Stimulated activated CD4-positive, alpha-beta T cell treated with anti-CD3 and anti-CD28 coated beads, TNF-alpha, amount 100 ng/mL, for 48 hours (primary cell): ENCODE results near the gene ZNF732.
"Not testable (repeated sequence)": the region's sequence is repeated elsewhere in the genome, so short reads cannot be mapped to it uniquely, and the experiment has no call there.

Source experiments
- DNase-seq, 3 donors: peaks; one replicate each; pipeline ENCODE4 v3.0.0-alpha.2; 2020; ENCODE audit warnings: low read depth in 3 of 3

ZNF732 gene

DNA sequence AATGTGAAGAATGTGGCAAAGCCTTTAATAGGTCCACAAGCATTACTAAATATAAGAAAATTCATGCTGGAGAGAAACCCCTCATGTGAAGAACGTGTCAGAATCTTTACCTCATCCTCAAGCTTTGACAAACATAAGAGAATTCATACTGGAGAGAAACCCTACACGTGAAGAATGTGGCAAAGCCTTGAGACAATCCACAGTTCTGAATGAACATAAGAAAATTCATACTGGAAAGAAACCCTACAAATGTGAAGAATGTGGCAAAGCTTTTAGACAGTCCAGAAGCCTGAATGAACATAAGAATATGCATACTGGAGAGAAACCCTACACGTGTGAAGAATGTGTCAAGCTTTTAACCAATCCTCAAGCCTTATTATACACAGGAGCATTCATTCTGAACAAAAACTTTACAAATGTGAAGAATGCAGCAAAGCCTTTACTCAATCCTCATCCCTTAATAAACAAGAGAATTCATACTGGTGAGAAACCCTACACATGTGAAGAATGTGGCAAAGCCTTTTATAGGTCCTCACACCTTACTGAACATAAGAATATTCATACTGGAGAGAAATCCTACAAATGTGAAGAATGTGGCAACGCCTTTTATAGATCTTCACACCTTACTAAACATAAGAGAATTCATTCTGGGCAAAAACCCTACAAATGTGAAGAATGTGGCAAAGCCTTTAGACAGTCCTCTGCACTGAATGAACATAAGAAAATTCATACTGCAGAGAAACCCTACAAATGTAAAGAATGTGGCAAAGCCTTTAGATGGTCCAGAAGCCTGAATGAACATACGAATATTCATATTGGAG, 51.1 kb downstream of the ZNF732 start:
- DNase-seq = no peak

DNA sequence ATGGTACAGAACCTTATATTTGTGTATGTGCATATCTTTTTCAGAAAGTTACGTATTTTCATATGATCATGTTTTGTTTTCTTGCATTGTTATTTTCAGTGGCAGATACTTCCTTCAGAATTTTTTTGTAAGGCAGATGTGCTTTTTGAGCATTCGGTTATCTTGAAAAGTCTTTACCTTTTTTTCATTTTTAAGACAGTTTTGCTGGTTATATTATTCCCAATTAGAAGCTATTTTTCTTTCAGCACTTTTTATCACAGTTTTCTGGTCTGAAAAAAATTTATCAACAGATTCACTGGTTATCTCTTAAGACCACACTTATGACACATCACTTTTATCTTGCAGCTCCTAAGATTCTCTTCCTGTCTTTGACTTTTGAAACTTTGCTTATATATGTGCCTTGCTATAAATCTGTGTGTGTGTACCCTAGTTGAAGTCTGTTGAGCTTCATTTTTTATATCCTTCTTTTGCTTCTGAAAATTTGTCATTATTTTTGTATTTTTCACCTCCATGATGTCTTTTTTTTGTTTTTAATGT, 53.1 kb downstream of the ZNF732 start:
- DNase-seq = no peak

DNA sequence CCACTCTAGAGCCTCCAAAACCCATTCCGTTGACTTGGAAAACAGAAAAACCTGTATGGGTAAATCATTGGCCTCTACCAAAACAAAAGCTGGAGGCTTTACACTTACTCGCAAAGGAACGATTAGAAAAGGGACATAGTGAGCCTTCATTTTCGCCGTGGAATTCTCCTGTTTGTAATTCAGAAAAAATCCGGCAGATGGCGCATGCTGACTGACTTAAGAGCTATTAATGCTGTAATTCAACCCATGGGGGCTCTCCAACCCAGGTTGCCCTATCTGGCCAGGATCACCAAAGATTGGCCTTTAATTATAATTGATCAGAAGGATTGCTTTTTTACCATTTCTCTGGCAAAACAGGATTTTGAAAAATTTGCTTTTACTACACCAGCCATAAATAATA, 60.8 kb downstream of the ZNF732 start:
- DNase-seq = peak in 2 of 3 donors; percentile 26 to 37

DNA sequence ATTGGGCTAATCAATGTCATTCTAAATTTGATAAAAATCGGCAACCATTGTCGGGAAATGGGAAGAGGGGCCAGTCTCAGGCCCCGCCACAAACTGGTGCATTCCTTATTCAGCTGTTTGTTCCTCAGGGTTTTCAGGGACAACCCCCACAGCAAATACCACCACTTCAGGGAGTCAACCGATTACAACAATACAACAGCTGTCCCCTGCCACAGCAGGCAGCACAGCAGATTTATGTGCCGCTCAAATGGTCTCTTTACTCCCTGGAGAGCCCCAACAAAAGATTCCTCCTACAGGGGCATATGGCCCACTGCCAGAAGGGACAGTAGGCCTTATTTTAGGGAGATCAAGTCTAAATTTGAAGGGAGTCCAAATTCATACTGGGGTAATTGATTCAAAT, 61.8 kb downstream of the ZNF732 start:
- DNase-seq = no peak

- peak; percentile 32 to 43 (median 39) for DNase-seq
These were observed 63.0 kb downstream of the ZNF732 start for GRCh38 chr4:242121-242848.

DNA sequence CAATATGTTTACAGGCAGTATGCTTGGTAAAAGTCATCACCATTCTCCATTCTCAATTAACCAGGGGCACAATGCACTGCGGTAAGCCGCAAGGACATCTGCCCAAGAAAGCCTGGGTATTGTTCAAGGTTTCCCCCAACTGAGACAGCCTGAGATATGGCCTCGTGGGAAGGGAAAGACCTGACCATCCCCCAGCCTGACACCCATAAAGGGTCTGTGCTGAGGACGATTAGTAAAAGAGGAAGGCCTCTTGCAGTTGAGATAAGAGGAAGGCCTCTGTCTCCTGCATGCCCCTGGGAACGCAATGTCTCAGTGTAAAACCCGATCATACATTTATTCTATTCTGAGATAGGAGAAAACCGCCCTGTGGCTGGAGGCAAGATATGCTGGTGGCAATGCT, 63.9 kb downstream of the ZNF732 start:
- DNase-seq = not testable (repeated sequence)

DNA sequence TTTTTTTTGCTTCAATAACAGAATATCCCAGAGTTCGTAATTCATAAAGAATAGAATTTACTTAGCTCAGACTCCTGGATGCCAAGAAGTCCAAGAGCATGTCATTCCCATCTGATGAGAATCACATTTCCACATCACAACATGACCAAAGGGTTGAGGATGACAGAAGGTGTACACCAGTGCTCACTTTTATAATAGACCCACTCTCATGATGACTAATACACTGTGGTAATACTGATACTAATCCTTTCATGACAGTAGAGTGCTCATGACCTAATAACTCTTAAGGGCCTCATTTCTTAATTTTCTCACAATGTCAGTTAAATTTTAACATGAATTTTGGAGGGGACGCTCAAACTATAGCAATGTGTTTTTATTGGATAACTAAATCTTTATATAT, 69.2 kb downstream of the ZNF732 start:
- no peak for DNase-seq

DNA sequence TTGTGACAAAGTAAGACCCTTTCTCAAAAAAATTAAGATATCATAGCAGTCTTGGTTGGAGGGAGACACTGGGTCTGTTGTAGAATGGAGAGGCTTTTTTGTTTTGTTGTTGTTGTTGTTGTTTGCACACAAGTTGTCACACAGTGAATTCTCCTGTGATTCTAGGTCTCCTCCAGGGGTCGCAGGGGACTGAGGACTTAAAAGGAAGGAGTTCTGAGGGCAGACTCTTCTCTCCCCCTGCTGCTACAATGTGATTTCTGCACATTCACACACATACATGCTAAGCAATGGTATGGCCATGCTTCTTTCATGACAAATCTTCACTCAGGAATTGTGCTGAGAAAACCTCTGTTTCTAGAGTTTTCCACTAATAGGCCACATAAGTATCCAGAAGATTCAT, 71.1 kb downstream of the ZNF732 start:
- DNase-seq = no peak

DNA sequence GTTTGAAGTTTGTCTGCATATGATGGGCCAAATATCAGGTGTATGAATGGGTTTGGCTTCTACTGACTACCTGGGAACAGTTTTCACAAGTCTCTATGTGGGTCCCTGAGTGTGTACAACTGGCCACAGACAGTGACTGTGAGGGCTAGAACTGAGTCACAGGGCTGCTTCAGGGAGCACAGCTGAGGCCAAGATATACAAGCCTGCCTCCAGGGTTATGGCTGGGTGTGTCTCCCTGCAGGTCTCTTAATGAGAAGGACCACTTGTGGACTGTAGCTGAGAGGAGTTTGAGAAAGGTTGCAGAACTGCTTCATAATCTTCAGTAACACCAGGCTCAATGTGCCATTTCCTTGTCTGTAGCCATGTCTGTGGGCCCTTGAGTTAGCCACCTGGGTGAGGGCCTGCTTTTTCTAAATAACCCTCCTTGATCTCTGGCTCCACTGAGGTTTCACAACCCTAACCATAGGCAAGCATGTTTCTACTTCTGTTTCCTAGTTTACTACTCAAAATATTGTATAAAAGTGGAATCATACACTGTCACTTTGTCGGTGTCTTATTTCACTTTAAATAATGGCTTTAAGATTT, 81.3 kb downstream of the ZNF732 start:
- DNase-seq = no peak
